Erythroblast (primary cell): ENCODE measurements around the gene ACACB.

Experiments used
- GATA1 ChIP-seq: IDR thresholded peaks from 2 replicates; pipeline ENCODE4 v1.6.1; 2011; ENCODE audit warnings: low read depth, mild to moderate bottlenecking, control low read depth, low read length, moderate library complexity
- POLR2A ChIP-seq: IDR thresholded peaks from 2 replicates; pipeline ENCODE4 v1.6.1; 2011; ENCODE audit warnings: mild to moderate bottlenecking, low read length

GRCh38 chr12:109264095-109264942, 147.9 kb downstream of the ACACB start:
- TF ChIP-seq POLR2A, result no peak
- no peak for TF ChIP-seq GATA1
